Endothelial cell (in vitro differentiated cells): ENCODE results near the gene PKN3. TPM values are rescaled to one million over a fixed set of nuclear protein-coding genes. Genes with fewer than 3 reads are reported as not detected.

Experiments
- DNase-seq: peaks from one replicate; pipeline ENCODE4 v3.0.0; 2021; ENCODE audit warnings: low spot score
- H3K27ac Mint-ChIP-seq: one replicate; pipeline ENCODE4 v1.8.0; 2021; ENCODE audit warnings: mixed read lengths, inconsistent platforms; ENCODE audit not compliant: unreplicated experiment
- H3K27me3 Mint-ChIP-seq: one replicate; pipeline ENCODE4 v1.8.0; 2021; ENCODE audit warnings: mild to moderate bottlenecking, moderate library complexity, mixed read lengths, inconsistent platforms; ENCODE audit not compliant: unreplicated experiment
- H3K36me3 Mint-ChIP-seq: one replicate; pipeline ENCODE4 v1.8.0; 2021; ENCODE audit warnings: mild to moderate bottlenecking, low read depth, mixed read lengths, inconsistent platforms; ENCODE audit not compliant: unreplicated experiment
- H3K4me1 Mint-ChIP-seq: one replicate; pipeline ENCODE4 v1.8.0; 2021; ENCODE audit warnings: mild to moderate bottlenecking, mixed read lengths, inconsistent platforms; ENCODE audit not compliant: unreplicated experiment
- H3K4me3 Mint-ChIP-seq: one replicate; pipeline ENCODE4 v1.8.0; 2021; ENCODE audit warnings: mild to moderate bottlenecking, mixed read lengths, inconsistent platforms; ENCODE audit not compliant: unreplicated experiment
- H3K9me3 Mint-ChIP-seq: one replicate; pipeline ENCODE4 v1.8.0; 2021; ENCODE audit warnings: mixed read lengths, inconsistent platforms; ENCODE audit not compliant: unreplicated experiment
- total RNA-seq: library from RNA; stranded (reverse); fragmentation: NEBNext Ultra II Directional; extraction: Animal tissue kit (Norgen Biotek cat#: 25700); gene quantifications from one replicate; pipeline ENCODE4 v1.2.1, GENCODE V29; 2021; ENCODE audit not compliant: unreplicated experiment
- TF ChIP-seq, protein P1 (sequence below): fragments of 200-600 bp; sonication (generic); IDR thresholded peaks from one replicate; pipeline ENCODE4 v1.5.0; 2021; ENCODE audit warnings: antibody characterized with exemption; ENCODE audit not compliant: unreplicated experiment

Gene PKN3
- total RNA-seq, 1 donor from 2014 or later, result 14.7 TPM

DNA sequence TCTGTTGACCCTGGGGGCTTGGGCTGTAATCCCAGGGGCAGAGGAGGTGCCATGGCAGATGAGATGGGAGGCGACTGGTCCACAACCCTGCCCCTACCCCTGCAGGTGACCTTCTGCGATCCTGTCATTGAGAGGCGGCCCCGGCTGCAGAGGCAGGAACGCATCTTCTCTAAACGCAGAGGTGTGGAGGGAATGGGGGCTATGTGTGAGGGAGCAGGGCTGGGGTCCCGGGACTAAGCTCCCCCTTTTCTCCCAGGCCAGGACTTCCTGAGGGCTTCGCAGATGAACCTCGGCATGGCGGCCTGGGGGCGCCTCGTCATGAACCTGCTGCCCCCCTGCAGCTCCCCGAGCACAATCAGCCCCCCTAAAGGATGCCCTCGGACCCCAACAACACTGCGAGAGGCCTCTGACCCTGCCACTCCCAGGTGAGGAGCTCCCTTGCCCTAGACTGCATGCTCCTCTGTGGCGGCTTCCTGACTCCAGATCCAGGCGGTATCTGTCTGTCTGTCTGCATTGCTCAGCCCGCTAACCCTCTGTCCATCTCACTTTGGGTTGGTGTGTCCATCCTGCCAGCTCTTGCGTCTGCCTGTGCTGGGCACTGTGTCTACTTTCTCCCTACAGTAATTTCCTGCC is 11.8 kb downstream of the PKN3 start:
- Mint-ChIP-seq H3K27ac (no peak overlapping the region), H3K4me1 (no peaks in the 10 kb centered on the region), H3K9me3 (no peaks in the 10 kb centered on the region), H3K27me3 (peaks cover 7% of the 10 kb centered on the region), H3K36me3 (peaks cover 7% of the 10 kb centered on the region), H3K4me3 (no peak overlapping the region)
- DNase-seq, result no peak
- TF ChIP-seq, protein P1, sequence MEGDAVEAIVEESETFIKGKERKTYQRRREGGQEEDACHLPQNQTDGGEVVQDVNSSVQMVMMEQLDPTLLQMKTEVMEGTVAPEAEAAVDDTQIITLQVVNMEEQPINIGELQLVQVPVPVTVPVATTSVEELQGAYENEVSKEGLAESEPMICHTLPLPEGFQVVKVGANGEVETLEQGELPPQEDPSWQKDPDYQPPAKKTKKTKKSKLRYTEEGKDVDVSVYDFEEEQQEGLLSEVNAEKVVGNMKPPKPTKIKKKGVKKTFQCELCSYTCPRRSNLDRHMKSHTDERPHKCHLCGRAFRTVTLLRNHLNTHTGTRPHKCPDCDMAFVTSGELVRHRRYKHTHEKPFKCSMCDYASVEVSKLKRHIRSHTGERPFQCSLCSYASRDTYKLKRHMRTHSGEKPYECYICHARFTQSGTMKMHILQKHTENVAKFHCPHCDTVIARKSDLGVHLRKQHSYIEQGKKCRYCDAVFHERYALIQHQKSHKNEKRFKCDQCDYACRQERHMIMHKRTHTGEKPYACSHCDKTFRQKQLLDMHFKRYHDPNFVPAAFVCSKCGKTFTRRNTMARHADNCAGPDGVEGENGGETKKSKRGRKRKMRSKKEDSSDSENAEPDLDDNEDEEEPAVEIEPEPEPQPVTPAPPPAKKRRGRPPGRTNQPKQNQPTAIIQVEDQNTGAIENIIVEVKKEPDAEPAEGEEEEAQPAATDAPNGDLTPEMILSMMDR, result no peak

DNA sequence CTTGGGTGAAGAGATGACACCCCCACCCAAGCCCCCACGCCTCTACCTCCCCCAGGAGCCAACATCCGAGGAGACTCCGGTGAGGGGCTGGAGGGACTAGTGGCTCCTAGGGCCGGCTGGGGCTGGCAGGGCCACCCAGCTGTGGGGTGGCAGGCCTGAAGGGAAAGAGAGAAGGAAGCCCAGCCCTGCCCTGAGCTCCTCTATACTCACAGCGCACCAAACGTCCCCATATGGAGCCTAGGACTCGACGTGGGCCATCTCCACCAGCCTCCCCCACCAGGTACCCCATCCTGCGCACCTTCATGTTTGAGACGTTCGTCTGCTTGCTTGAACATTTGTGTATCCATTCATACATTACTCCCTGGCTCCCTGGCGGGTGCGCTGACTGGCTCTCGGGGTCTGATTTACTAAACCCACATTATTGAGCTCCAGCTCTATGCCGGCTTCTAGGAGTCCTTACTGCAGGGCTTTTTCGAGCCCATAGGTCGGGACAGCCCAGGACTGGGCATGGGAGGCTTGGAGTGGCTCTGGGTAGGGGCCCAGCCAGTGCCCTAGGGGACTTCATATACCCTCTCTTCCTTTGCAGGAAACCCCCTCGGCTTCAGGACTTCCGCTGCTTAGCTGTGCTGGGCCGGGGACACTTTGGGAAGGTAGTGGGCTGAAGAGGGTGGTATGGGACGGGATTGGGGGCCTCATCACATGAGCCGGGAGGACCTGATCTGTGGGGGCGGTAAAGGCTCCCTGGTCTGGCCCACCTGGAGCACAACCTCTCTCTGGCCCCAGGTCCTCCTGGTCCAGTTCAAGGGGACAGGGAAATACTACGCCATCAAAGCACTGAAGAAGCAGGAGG is 12.5 kb downstream of the PKN3 start:
- Mint-ChIP-seq H3K27ac (no peak overlapping the region), H3K27me3 (peaks cover 7% of the 10 kb centered on the region), H3K9me3 (no peaks in the 10 kb centered on the region), H3K36me3 (peaks cover 7% of the 10 kb centered on the region), H3K4me3 (no peak overlapping the region), H3K4me1 (no peaks in the 10 kb centered on the region)
- no peak for DNase-seq
- TF ChIP-seq, protein P1, result no peak

DNA sequence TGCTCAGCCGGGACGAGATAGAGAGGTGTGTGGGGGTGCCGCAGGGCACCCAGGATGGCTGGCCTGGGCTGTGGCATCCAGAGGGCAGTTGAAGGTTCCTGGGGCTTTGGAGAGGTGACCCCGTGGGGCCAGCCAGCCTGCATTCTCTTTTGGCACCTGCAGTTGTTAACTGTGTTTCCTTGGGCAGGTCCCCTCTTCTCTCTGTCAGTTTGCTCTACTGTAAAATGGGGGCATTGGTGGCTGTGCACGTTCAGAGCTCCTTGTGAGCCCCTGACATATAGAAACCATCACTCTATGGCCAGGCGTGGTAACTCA is 13.1 kb downstream of the PKN3 start:
- TF ChIP-seq, protein P1, result no peak
- Mint-ChIP-seq H3K27me3 (peaks cover 7% of the 10 kb centered on the region), H3K9me3 (no peaks in the 10 kb centered on the region), H3K4me1 (no peaks in the 10 kb centered on the region), H3K36me3 (peaks cover 7% of the 10 kb centered on the region), H3K27ac (peak overlapping the region; percentile 18), H3K4me3 (no peak overlapping the region)
- no peak for DNase-seq

DNA sequence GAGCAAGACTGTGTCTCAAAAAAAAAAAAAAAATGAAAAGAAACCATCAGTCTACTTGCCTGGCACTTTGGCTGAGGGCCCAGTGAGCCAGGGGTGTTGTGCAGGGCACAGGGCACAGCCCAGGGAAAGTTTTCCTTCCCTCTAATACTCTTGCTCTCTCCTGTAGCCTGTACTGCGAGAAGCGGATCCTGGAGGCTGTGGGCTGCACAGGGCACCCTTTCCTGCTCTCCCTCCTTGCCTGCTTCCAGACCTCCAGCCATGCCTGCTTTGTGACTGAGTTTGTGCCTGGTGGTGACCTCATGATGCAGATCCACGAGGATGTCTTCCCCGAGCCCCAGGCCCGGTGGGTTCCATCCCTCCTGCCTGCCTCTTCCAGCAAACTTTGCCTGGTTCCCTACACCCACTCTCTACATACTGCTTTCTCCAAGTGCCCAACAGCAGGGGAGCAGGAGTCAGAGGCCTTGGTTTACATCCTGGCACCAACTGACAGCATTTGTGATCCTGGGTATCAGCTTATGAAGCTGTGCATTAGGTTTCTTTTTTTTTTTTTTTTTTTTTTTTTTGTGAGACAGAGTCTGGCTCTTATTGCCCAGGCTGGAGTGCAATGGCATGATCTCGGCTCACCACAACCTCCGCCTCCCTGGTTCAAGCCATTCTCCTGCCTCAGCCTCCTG is 14.4 kb downstream of the PKN3 start:
- Mint-ChIP-seq H3K27ac (no peak overlapping the region), H3K4me1 (no peaks in the 10 kb centered on the region), H3K4me3 (no peak overlapping the region)

More for the DNA sequence above, 14.4 kb downstream of the PKN3 start:
- Mint-ChIP-seq H3K27me3 (peaks cover 7% of the 10 kb centered on the region), H3K36me3 (peaks cover 7% of the 10 kb centered on the region), H3K9me3 (no peaks in the 10 kb centered on the region)
- DNase-seq, result no peak
- TF ChIP-seq, protein P1, result no peak
